Adrenal gland (tissue), 5 donors: ENCODE results near the gene GRAMD2A.

Experiments used
- CTCF ChIP-seq, 6 experiments: fragments of 450-650 bp in 4 of 6; fragments of 200-600 bp in 2 of 6; sonication (generic) in 1 of 6; IDR thresholded peaks; 1 replicate in 5 of 6; 2 replicates in 1 of 6; pipeline versions ENCODE4 v1.5.1 to v1.8.0; 2016 to 2021; ENCODE audit warnings: antibody characterized with exemption in 6 of 6, mild to moderate bottlenecking in 2 of 6, moderate library complexity in 1 of 6
- POLR2A ChIP-seq, 2 donors: fragments of 450-650 bp; IDR thresholded peaks; one replicate each; pipeline ENCODE4 v1.6.1; 2017; ENCODE audit warnings: antibody characterized with exemption in 2 of 2, mild to moderate bottlenecking in 2 of 2, moderate library complexity in 1 of 2
- donor health status: DM: no; HTN: no; CAD: no.

GRCh38 chr15:72174551-72175165 lies 22.9 kb downstream of the GRAMD2A start:
- TF ChIP-seq POLR2A (IDR thresholded peaks at IDR 0.05) (no peak), CTCF (IDR thresholded peaks at IDR 0.05) (no peak)
